NCI-H1048 (cell line): ENCODE data around the gene TUBA3D.
"Not testable (repeated sequence)": the region's sequence is repeated elsewhere in the genome, so short reads cannot be mapped to it uniquely, and the experiment has no call there.

Source experiments
- DNase-seq: peaks from one replicate; lab custom pipeline; 2025; lab: John Stamatoyannopoulos, UW

TUBA3D gene

GRCh38 chr2:131475831-131476230 lies at the start of gene TUBA3D:
TUBA3D (plus strand) TSS chr2:131476119; CDS start chr2:131476200, 81 bp downstream.
- DNase-seq, result no peak

DNA sequence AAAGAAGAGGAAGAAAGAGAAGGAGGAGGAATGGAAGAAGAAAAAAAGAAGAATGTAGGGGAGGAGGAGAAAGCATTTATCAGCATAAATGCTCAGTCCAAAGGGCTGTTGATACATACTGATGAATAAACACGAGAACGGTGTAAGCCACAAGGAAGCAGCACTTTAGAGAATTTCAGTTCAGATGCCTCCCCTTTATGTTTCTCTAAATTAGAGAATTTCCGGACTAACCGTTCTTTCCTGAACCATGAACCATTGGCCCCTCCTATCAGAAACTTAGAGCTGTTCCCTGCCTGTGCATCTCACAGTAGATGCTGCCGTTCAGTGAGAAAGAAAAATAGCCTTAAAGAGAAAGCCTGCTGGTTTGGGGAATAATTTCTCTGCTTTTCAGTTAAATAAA lies 49.2 kb upstream of the TUBA3D start:
- DNase-seq, result no peak

GRCh38 chr2:131431336-131431735 lies 44.6 kb upstream of the TUBA3D start:
- no peak for DNase-seq

- not testable (repeated sequence) for DNase-seq
Measured at GRCh38 chr2:131440742-131441468, 35.0 kb upstream of the TUBA3D start.

GRCh38 chr2:131444736-131445514 lies 31.0 kb upstream of the TUBA3D start:
- not testable (repeated sequence) for DNase-seq

GRCh38 chr2:131445515-131445797 lies 30.5 kb upstream of the TUBA3D start:
- not testable (repeated sequence) for DNase-seq

DNA sequence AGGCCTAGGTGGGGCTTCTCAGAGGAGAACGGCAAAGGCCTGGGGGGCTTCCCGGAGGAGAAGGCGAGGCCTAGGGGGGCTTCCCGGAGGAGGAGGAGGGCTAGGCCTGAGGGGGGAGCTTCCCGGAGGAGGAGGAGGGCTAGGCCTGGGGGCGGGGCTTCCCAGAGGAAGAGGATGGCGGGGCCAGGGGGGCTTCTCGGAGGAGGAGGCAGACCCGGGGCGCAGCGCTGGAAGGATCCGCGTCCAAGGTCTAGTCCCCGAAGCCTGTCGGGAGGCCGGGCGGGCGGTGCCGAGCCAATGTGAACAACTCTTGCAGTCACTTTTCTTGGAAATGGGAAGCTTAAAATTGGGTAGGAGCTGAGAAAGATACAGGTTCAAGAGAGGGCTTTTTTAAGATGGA lies 30.0 kb upstream of the TUBA3D start:
- DNase-seq, result no peak

DNA sequence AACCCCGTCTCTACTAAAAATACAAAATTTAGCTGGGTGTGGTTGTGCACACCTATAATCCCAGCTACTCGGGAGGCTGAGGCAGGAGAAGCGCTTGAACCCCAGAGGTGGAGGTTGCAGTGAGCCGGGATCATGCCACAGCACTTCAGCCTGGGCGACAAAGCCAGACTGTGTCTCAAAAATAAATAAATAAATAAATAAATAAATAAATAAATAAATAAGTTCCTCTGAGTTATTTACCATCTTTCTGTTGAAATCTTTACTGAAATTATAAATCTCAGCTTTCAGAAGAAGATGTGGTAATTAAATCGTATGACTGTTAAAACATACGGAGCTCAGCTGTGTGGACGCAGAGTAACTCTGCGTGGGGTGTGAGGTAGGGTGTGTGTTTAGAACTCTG lies 27.9 kb upstream of the TUBA3D start:
- DNase-seq, result not testable (repeated sequence)

DNA sequence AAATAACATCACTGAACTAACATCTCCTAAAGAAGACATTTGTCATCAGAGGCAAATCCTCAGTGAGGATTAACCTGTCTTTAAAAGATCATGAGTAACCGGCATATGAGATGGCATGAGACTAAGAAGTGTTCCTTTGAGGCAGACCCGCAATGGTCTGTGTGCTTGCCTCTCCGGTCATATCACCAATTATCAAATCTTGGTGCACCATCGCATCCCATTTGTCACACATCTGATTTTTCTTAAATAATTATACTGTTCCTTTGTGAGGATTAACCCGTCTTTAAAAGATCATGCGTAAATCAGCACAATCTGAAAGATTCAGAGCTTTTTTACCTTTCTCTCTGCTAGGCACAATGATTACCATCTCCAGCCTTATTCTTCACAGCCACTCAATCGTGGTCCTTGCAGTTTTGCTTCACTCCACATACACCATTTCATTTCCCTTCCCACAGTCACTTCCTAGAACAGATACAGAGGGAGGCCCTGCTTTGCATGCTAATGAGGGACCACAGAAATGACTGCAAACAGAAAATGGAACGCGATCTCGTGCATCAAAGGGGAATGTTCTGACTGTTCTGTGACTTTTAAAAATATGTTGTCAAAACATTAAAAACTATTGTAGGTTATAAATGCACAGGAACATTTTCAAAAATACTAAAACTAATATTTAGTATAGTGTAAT lies 24.5 kb upstream of the TUBA3D start:
- not testable (repeated sequence) for DNase-seq

- DNase-seq, result not testable (repeated sequence)
Measured at GRCh38 chr2:131454914-131455313, 21.0 kb upstream of the TUBA3D start.

GRCh38 chr2:131467722-131468121 lies 8.2 kb upstream of the TUBA3D start:
- DNase-seq, result not testable (repeated sequence)

DNA sequence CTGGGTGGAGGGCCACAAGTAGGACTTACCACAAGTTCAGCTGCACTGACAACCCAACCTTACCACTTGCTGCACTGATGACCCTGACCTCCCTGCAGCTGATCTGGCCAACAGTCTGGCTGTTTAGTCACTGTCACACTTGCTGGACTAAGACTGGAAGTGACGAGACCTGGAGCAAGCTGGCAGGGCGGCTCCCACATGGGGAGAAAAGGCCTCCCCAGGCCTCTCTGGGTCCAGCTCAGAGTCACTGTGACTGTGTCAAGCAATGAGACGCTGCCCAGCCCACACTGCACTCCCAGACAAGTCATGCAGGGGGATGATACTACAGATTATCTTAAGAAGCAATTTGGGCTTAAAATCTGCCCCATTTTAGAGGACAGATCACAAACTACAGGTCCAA lies 5.0 kb upstream of the TUBA3D start:
- DNase-seq, result not testable (repeated sequence)

DNA sequence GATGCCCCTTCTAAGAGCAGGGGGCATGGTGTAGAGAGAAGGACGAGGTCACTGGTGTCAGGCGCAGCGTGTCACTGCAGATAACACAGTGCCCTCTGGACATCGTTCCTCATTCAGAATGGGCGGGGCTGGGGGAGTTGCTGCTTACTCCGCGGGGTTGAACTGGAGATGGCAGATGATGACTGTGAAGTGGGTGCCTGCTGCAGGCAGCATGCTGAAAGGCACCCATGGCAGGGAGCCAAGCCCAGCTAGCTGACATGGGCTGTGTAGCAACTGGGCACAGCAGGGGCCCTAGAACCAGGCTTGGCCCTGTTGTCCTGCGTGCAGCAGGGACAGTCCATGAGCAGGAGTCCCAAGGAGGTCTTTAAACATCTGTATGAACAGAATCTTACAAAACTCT lies 4.3 kb upstream of the TUBA3D start:
- not testable (repeated sequence) for DNase-seq

DNA sequence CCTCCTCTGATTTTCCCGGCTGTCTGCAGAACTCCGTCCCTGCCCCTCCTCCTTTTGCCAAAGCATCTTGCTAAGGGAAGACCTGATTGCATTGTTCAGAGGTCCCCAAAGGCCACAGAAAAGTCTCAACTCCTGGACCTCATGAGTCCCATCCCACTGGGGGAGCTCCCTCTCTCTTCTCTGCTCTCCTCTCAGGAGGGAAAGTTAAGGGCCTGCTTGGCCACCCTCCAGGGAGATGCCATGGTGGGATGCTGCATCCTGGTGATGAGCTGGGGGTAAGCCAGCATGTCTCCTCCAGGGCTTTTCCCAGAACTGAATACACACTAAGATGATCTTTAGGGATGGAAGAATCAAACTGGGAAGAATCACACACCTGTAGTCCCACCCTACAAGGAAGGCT lies 2.7 kb upstream of the TUBA3D start:
- DNase-seq, result not testable (repeated sequence)

- not testable (repeated sequence) for DNase-seq
Measured at GRCh38 chr2:131476363-131476762, 444 bp downstream of the TUBA3D start.

- not testable (repeated sequence) for DNase-seq
Measured at GRCh38 chr2:131477227-131477626, 1.3 kb downstream of the TUBA3D start.

- DNase-seq, result not testable (repeated sequence)
Measured at GRCh38 chr2:131478074-131478849, 2.3 kb downstream of the TUBA3D start.

- DNase-seq, result not testable (repeated sequence)
Measured at GRCh38 chr2:131478850-131479461, 3.0 kb downstream of the TUBA3D start.

DNA sequence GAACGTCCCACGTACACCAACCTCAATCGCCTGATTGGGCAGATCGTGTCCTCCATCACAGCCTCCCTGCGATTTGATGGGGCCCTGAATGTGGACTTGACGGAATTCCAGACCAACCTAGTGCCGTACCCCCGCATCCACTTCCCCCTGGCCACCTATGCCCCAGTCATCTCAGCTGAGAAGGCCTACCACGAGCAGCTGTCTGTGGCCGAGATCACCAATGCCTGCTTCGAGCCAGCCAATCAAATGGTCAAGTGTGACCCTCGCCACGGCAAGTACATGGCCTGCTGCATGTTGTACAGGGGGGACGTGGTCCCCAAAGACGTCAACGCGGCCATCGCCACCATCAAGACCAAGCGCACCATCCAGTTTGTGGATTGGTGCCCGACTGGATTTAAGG lies 4.4 kb downstream of the TUBA3D start:
- not testable (repeated sequence) for DNase-seq

DNA sequence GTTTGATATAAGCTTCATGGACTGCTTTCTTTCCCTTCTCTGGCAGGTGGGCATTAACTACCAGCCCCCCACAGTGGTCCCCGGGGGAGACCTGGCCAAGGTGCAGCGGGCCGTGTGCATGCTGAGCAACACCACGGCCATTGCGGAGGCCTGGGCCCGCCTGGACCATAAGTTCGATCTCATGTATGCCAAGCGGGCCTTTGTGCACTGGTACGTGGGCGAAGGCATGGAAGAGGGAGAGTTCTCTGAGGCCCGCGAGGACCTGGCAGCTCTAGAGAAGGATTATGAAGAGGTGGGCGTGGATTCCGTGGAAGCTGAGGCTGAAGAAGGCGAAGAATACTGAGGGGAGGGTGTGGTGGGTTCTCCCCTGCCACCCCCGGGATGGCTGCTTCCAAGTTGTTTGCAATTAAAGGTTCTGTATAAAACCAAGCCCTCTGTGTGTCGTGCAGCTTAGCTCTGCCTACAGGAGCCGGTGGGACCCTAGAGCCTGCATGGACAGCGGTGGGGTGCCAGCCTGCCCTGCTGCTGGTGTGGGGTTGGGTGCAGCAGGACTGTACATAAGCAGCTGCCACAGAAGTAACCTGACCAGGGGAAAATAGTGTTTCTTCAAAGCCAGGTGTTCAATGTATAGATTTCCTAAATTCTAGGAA lies 6.7 kb downstream of the TUBA3D start:
- not testable (repeated sequence) for DNase-seq
